ENCODE measurements around the gene ARMH3. TPM values are rescaled to one million over a fixed set of nuclear protein-coding genes. Genes with fewer than 3 reads are reported as not detected.

Gene ARMH3
- total RNA-seq, 4 donors from 2014 or later: 9.7 to 14.9 (median 13.4) TPM

DNA sequence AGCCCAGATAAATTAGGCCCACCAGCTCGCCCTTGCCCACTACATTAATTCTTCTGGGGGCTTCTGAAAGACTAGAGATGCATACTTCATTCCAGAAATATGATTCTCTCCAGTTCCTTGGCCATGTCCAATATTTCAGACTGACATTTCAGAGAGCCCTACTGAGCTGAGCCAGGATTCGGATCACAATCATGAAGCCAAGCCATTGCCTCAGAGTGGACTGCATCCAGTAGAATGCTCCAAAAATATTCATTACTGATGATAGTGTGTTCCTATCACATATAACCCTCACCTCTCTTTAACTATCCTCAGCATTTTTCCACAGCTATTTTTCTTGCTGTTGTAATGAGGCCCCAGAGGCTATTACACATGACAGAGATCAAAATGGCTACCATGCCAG, 38.7 kb downstream of the ARMH3 start:
- H3K9me3 ChIP-seq: no peaks in the 10 kb centered on the region
- DNase-seq: no peak
- no peak overlapping the region for H3K27ac ChIP-seq
- TF ChIP-seq, protein P1, sequence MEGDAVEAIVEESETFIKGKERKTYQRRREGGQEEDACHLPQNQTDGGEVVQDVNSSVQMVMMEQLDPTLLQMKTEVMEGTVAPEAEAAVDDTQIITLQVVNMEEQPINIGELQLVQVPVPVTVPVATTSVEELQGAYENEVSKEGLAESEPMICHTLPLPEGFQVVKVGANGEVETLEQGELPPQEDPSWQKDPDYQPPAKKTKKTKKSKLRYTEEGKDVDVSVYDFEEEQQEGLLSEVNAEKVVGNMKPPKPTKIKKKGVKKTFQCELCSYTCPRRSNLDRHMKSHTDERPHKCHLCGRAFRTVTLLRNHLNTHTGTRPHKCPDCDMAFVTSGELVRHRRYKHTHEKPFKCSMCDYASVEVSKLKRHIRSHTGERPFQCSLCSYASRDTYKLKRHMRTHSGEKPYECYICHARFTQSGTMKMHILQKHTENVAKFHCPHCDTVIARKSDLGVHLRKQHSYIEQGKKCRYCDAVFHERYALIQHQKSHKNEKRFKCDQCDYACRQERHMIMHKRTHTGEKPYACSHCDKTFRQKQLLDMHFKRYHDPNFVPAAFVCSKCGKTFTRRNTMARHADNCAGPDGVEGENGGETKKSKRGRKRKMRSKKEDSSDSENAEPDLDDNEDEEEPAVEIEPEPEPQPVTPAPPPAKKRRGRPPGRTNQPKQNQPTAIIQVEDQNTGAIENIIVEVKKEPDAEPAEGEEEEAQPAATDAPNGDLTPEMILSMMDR (IDR thresholded peaks at IDR 0.05 in 4 of 5, conservative IDR thresholded peaks at IDR 0.05 in 1 of 5): no peak
- TF ChIP-seq POLR2A (IDR thresholded peaks at IDR 0.05): no peak
- intact Hi-C loops (cut with DNase I; ENCODE audit: low total_unique reads): no loop called here
- no peaks in the 10 kb centered on the region for H3K27me3 ChIP-seq
- ATAC-seq: no peak
- H3K4me1 ChIP-seq: peaks cover 12 to 13% of the 10 kb centered on the region in 2 donors
- in situ Hi-C loops (cut with MboI; ENCODE audit: low sequenced_read_pairs in 4 of 4): loop anchor here in 1 of 4 donors (10.0 kb wide), 1 partner anchor 182 kb away; no protein-coding TSS in a partner anchor
- H3K36me3 ChIP-seq: peaks cover 0 to 69% of the 10 kb centered on the region in 2 donors
- H3K4me3 ChIP-seq: no peak overlapping the region

GRCh38 chr10:102016416-102016815, 39.6 kb downstream of the ARMH3 start:
- Histone ChIP-seq H3K4me3 (no peak overlapping the region), H3K36me3 (peaks cover 0 to 70% of the 10 kb centered on the region in 2 donors), H3K9me3 (no peaks in the 10 kb centered on the region), H3K27me3 (no peaks in the 10 kb centered on the region), H3K27ac (no peak overlapping the region), H3K4me1 (peaks cover 12 to 13% of the 10 kb centered on the region in 2 donors)
- TF ChIP-seq, protein P1 (IDR thresholded peaks at IDR 0.05 in 4 of 5, conservative IDR thresholded peaks at IDR 0.05 in 1 of 5): no peak
- TF ChIP-seq POLR2A (IDR thresholded peaks at IDR 0.05): no peak
- in situ Hi-C loops (cut with MboI; ENCODE audit: low sequenced_read_pairs in 4 of 4) (loop anchor here in 1 of 4 donors (10.0 kb wide), 1 partner anchor 182 kb away; no protein-coding TSS in a partner anchor), intact Hi-C loops (cut with DNase I; ENCODE audit: low total_unique reads) (no loop called here)
- no peak for DNase-seq
- ATAC-seq: no peak

DNA sequence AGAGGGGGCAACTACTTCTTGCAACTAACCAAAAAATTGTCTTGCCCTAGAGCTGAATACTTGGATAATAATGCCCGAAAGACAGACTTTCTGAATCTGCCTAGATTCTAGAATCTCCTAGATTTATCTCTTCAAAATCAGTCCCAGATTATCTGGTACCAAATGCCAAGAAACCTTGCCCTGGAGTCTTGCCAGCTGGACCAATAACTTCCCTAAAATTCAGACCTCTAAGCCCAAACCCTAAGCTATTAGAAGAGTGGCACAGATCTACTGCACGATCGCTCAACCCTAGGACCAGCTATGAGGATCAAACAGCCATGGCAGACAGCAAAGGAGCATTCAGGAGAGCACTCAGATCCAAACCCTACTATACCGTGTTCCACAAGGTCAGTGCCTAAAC, 45.0 kb downstream of the ARMH3 start:
- intact Hi-C loops (cut with DNase I; ENCODE audit: low total_unique reads) (loop anchor here (1.0 kb wide), 3 partner anchors 11 to 171 kb away; no protein-coding TSS in a partner anchor), in situ Hi-C loops (cut with MboI; ENCODE audit: low sequenced_read_pairs in 4 of 4) (loop anchor here in 3 of 4 donors (5.0 to 10.0 kb wide), 4 partner anchors 119 to 176 kb away; no protein-coding TSS in a partner anchor)
- Histone ChIP-seq H3K4me1 (no peaks in the 10 kb centered on the region), H3K4me3 (no peak overlapping the region), H3K27me3 (no peaks in the 10 kb centered on the region), H3K27ac (no peak overlapping the region), H3K36me3 (peaks cover 0 to 48% of the 10 kb centered on the region in 2 donors), H3K9me3 (no peaks in the 10 kb centered on the region)
- ATAC-seq (no peak), DNase-seq (no peak)
- TF ChIP-seq, protein P1 (IDR thresholded peaks at IDR 0.05 in 4 of 5, conservative IDR thresholded peaks at IDR 0.05 in 1 of 5): no peak
- no peak for TF ChIP-seq POLR2A (IDR thresholded peaks at IDR 0.05)

DNA sequence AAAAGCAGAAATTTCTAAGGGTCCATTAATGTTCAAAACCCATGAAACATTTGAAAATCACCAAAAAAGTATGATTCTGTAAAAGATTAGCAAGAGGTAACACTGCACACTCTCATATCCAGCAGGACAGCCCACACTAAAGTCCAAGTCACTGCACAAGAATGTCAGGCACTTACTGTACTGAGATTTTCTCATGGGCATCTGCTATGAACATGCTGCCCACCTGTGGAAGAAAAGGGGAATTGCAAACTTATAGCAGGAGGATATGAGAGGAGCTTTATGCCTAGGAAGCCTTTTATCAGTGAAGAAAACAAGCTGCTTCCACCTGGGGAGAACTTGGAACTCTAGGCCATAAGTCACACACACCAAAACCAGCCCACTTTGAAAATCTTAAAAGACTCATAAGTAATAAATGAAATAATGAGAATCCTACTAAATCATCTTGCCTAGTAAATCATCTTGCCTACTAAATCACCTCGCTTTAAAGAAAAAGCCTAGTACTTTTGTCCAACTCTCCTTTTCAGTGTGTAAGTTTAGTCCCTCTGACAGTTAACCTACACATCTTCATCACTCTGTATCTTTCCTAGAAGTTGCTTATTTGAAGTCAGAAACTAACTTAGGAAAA, 46.1 kb downstream of the ARMH3 start:
- ATAC-seq (peak; percentile 96 to 100), DNase-seq (peak; percentile 33 to 51)
- intact Hi-C loops (cut with DNase I; ENCODE audit: low total_unique reads): loop anchor here (1.0 kb wide), 3 partner anchors 121 to 231 kb away; no protein-coding TSS in a partner anchor

More for the DNA sequence above, 46.1 kb downstream of the ARMH3 start:
- H3K27me3 ChIP-seq: no peaks in the 10 kb centered on the region
- H3K27ac ChIP-seq: no peak overlapping the region
- TF ChIP-seq, protein P1 (IDR thresholded peaks at IDR 0.05 in 4 of 5, conservative IDR thresholded peaks at IDR 0.05 in 1 of 5): peak; percentile 79 to 97 (median 87)
- no peak for TF ChIP-seq POLR2A (IDR thresholded peaks at IDR 0.05)
- no peak overlapping the region for H3K4me3 ChIP-seq
- peaks cover 0 to 58% of the 10 kb centered on the region in 2 donors for H3K36me3 ChIP-seq
- no peaks in the 10 kb centered on the region for H3K9me3 ChIP-seq
- no peaks in the 10 kb centered on the region for H3K4me1 ChIP-seq
- in situ Hi-C loops (cut with MboI; ENCODE audit: low sequenced_read_pairs in 4 of 4): loop anchor here (5.0 to 10.0 kb wide), 6 partner anchors 115 to 405 kb away; no protein-coding TSS in a partner anchor

All from gastrocnemius medialis (tissue), 4 donors.